ENCODE results near the gene PLXNA1.

The PLXNA1 gene

GRCh38 chr3:127002195-127003174 is 19.6 kb downstream of the PLXNA1 start:
- peak; percentile 6 for ATAC-seq
- no peak for DNase-seq

- ATAC-seq (no peak), DNase-seq (no peak)
Measured at GRCh38 chr3:127003175-127003555, 20.2 kb downstream of the PLXNA1 start.

- DNase-seq (no peak), ATAC-seq (no peak)
Measured at GRCh38 chr3:127003601-127004280, 20.8 kb downstream of the PLXNA1 start.

- DNase-seq (no peak), ATAC-seq (no peak)
Measured at GRCh38 chr3:127004641-127005397, 21.9 kb downstream of the PLXNA1 start.

GRCh38 chr3:127005864-127006500 is 23.1 kb downstream of the PLXNA1 start:
- ATAC-seq (no peak), DNase-seq (no peak)

GRCh38 chr3:127006781-127007436 is 24.0 kb downstream of the PLXNA1 start:
- DNase-seq, result no peak
- ATAC-seq, result no peak

- ATAC-seq, result no peak
- DNase-seq, result no peak
Measured at GRCh38 chr3:127008236-127008635, 25.3 kb downstream of the PLXNA1 start.

- no peak for DNase-seq
- no peak for ATAC-seq
Measured at GRCh38 chr3:127009531-127009930, 26.6 kb downstream of the PLXNA1 start.

- DNase-seq, result no peak
Measured at GRCh38 chr3:127011270-127011992, 28.5 kb downstream of the PLXNA1 start.

GRCh38 chr3:127012091-127012490 is 29.2 kb downstream of the PLXNA1 start:
- DNase-seq (no peak), ATAC-seq (no peak)

More at GRCh38 chr3:127011270-127011992, 28.5 kb downstream of the PLXNA1 start:
- no peak for ATAC-seq

- DNase-seq (no peak), ATAC-seq (no peak)
Measured at GRCh38 chr3:127013181-127013580, 30.3 kb downstream of the PLXNA1 start.

- no peak for DNase-seq
- ATAC-seq, result no peak
Measured at GRCh38 chr3:127013758-127014535, 31.0 kb downstream of the PLXNA1 start.

GRCh38 chr3:127014536-127015281 is 31.8 kb downstream of the PLXNA1 start:
- DNase-seq, result no peak
- no peak for ATAC-seq

GRCh38 chr3:127015282-127016042 is 32.5 kb downstream of the PLXNA1 start:
- peak; percentile 18 for DNase-seq

GRCh38 chr3:127016043-127016343 is 33.1 kb downstream of the PLXNA1 start:
- no peak for DNase-seq
- ATAC-seq, result no peak

More at GRCh38 chr3:127015282-127016042, 32.5 kb downstream of the PLXNA1 start:
- no peak for ATAC-seq

GRCh38 chr3:127016461-127016860 is 33.5 kb downstream of the PLXNA1 start:
- ATAC-seq (no peak), DNase-seq (no peak)

- DNase-seq (no peak), ATAC-seq (no peak)
Measured at GRCh38 chr3:127017229-127017628, 34.3 kb downstream of the PLXNA1 start.

GRCh38 chr3:127017781-127018180 is 34.9 kb downstream of the PLXNA1 start:
- DNase-seq (no peak), ATAC-seq (no peak)
